GM19455 (cell line): ENCODE data around the gene ZDHHC19.
A peak's percentile ranks its signal among the peaks of the same experiment; 100 is the strongest.
"Not testable (repeated sequence)": the region's sequence is repeated elsewhere in the genome, so short reads cannot be mapped to it uniquely, and the experiment has no call there.

Source experiments
- ATAC-seq: cut with Tn5 transposase; IDR thresholded peaks from one replicate; pipeline ENCODE4 v1.9.1; 2021; ENCODE audit not compliant: unreplicated experiment

The ZDHHC19 gene

GRCh38 chr3:196225763-196226364 is 14.7 kb upstream of the ZDHHC19 start:
- ATAC-seq, result no peak

GRCh38 chr3:196225086-196225485 is 13.9 kb upstream of the ZDHHC19 start:
- ATAC-seq, result no peak

- ATAC-seq, result no peak
Observed at GRCh38 chr3:196222876-196223595, 11.8 kb upstream of the ZDHHC19 start.

- ATAC-seq, result no peak
Observed at GRCh38 chr3:196220991-196221390, 9.8 kb upstream of the ZDHHC19 start.

GRCh38 chr3:196220587-196220986 is 9.4 kb upstream of the ZDHHC19 start:
- no peak for ATAC-seq

- ATAC-seq, result no peak
Observed at GRCh38 chr3:196219970-196220311, 8.7 kb upstream of the ZDHHC19 start.

GRCh38 chr3:196219194-196219969 is 8.2 kb upstream of the ZDHHC19 start:
- peak; percentile 59 for ATAC-seq

GRCh38 chr3:196218155-196218712 is 7.0 kb upstream of the ZDHHC19 start:
- no peak for ATAC-seq

- ATAC-seq, result no peak
Observed at GRCh38 chr3:196217307-196218154, 6.3 kb upstream of the ZDHHC19 start.

- ATAC-seq, result no peak
Observed at GRCh38 chr3:196216681-196217211, 5.5 kb upstream of the ZDHHC19 start.

- no peak for ATAC-seq
Observed at GRCh38 chr3:196216089-196216564, 4.9 kb upstream of the ZDHHC19 start, which contains the start of gene SLC51A. Gene SLC51A (plus strand): TSS chr3:196216534. CDS start chr3:196216713, 179 bp downstream.

- no peak for ATAC-seq
Observed at GRCh38 chr3:196215493-196216020, 4.4 kb upstream of the ZDHHC19 start.

- no peak for ATAC-seq
Observed at GRCh38 chr3:196214783-196215441, 3.7 kb upstream of the ZDHHC19 start.

GRCh38 chr3:196209944-196210672 is 1.1 kb downstream of the ZDHHC19 start:
- not testable (repeated sequence) for ATAC-seq

GRCh38 chr3:196208942-196209695 is 2.1 kb downstream of the ZDHHC19 start:
- no peak for ATAC-seq

- ATAC-seq, result no peak
Observed at GRCh38 chr3:196207833-196208607, 3.2 kb downstream of the ZDHHC19 start.

- ATAC-seq, result no peak
Observed at GRCh38 chr3:196207159-196207832, 3.9 kb downstream of the ZDHHC19 start.
